Measurements from ENCODE around the gene RTN4.

RTN4 gene

GRCh38 chr2:54955358-54956110 is 94.7 kb downstream of the RTN4 start:
- no peak overlapping the region for H2AFZ ChIP-seq (ENCODE audit: low read length)
- H3K9me3 ChIP-seq (ENCODE audit: low read length): no peaks in the 10 kb centered on the region
- no peak overlapping the region for H3K4me2 ChIP-seq (ENCODE audit: low read length)
- H3K36me3 ChIP-seq (ENCODE audit: insufficient read depth, low read length): peaks cover 94% of the 10 kb centered on the region
- H3K27me3 ChIP-seq (ENCODE audit: insufficient read depth, low read length): no peaks in the 10 kb centered on the region
- TF ChIP-seq, protein P1, sequence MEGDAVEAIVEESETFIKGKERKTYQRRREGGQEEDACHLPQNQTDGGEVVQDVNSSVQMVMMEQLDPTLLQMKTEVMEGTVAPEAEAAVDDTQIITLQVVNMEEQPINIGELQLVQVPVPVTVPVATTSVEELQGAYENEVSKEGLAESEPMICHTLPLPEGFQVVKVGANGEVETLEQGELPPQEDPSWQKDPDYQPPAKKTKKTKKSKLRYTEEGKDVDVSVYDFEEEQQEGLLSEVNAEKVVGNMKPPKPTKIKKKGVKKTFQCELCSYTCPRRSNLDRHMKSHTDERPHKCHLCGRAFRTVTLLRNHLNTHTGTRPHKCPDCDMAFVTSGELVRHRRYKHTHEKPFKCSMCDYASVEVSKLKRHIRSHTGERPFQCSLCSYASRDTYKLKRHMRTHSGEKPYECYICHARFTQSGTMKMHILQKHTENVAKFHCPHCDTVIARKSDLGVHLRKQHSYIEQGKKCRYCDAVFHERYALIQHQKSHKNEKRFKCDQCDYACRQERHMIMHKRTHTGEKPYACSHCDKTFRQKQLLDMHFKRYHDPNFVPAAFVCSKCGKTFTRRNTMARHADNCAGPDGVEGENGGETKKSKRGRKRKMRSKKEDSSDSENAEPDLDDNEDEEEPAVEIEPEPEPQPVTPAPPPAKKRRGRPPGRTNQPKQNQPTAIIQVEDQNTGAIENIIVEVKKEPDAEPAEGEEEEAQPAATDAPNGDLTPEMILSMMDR (IDR thresholded peaks at IDR 0.05; ENCODE audit: low read length): no peak
- TF ChIP-seq EZH2 (IDR thresholded peaks at IDR 0.05; ENCODE audit: borderline replicate concordance, low read length): no peak
- H3K9me2 ChIP-seq (ENCODE audit: low read depth, low read length): no peaks in the 10 kb centered on the region
- no peaks in the 10 kb centered on the region for H4K20me1 ChIP-seq (ENCODE audit: insufficient read depth, low read length)
- H3K4me1 ChIP-seq (ENCODE audit: insufficient read depth, low read length, severe bottlenecking): peaks cover 17% of the 10 kb centered on the region
- H3K27ac ChIP-seq (ENCODE audit: low read depth, low read length, poor library complexity, severe bottlenecking): no peak overlapping the region
- H3K9ac ChIP-seq (ENCODE audit: low read length): no peak overlapping the region
- no peaks in the 10 kb centered on the region for H3F3A ChIP-seq (ENCODE audit: insufficient read depth, low read length)
- no peaks in the 10 kb centered on the region for H3K79me2 ChIP-seq (ENCODE audit: insufficient read depth, low read length)
- no peak overlapping the region for H3K4me3 ChIP-seq (ENCODE audit: low read depth, low read length, poor library complexity, severe bottlenecking)

- no peak overlapping the region for H3K4me2 ChIP-seq (ENCODE audit: low read length)
- H3K4me3 ChIP-seq (ENCODE audit: low read depth, low read length, poor library complexity, severe bottlenecking): no peak overlapping the region
- no peak overlapping the region for H2AFZ ChIP-seq (ENCODE audit: low read length)
- no peaks in the 10 kb centered on the region for H3K27me3 ChIP-seq (ENCODE audit: insufficient read depth, low read length)
- H4K20me1 ChIP-seq (ENCODE audit: insufficient read depth, low read length): no peaks in the 10 kb centered on the region
- no peak overlapping the region for H3K27ac ChIP-seq (ENCODE audit: low read depth, low read length, poor library complexity, severe bottlenecking)
- H3F3A ChIP-seq (ENCODE audit: insufficient read depth, low read length): no peaks in the 10 kb centered on the region
- no peaks in the 10 kb centered on the region for H3K79me2 ChIP-seq (ENCODE audit: insufficient read depth, low read length)
- no peaks in the 10 kb centered on the region for H3K9me2 ChIP-seq (ENCODE audit: low read depth, low read length)
- peaks cover 17% of the 10 kb centered on the region for H3K4me1 ChIP-seq (ENCODE audit: insufficient read depth, low read length, severe bottlenecking)
- TF ChIP-seq, protein P1 (IDR thresholded peaks at IDR 0.05; ENCODE audit: low read length): no peak
- TF ChIP-seq EZH2 (IDR thresholded peaks at IDR 0.05; ENCODE audit: borderline replicate concordance, low read length): no peak
- peaks cover 94% of the 10 kb centered on the region for H3K36me3 ChIP-seq (ENCODE audit: insufficient read depth, low read length)
- no peaks in the 10 kb centered on the region for H3K9me3 ChIP-seq (ENCODE audit: low read length)
- no peak overlapping the region for H3K9ac ChIP-seq (ENCODE audit: low read length)
These were observed 95.4 kb downstream of the RTN4 start for GRCh38 chr2:54954705-54955357.

GRCh38 chr2:54954158-54954557 is 96.1 kb downstream of the RTN4 start:
- no peak overlapping the region for H3K27ac ChIP-seq (ENCODE audit: low read depth, low read length, poor library complexity, severe bottlenecking)
- H3F3A ChIP-seq (ENCODE audit: insufficient read depth, low read length): no peaks in the 10 kb centered on the region
- no peaks in the 10 kb centered on the region for H3K79me2 ChIP-seq (ENCODE audit: insufficient read depth, low read length)
- TF ChIP-seq, protein P1 (IDR thresholded peaks at IDR 0.05; ENCODE audit: low read length): no peak
- no peak for TF ChIP-seq EZH2 (IDR thresholded peaks at IDR 0.05; ENCODE audit: borderline replicate concordance, low read length)
- no peak overlapping the region for H3K9ac ChIP-seq (ENCODE audit: low read length)
- no peak overlapping the region for H3K4me2 ChIP-seq (ENCODE audit: low read length)
- no peaks in the 10 kb centered on the region for H4K20me1 ChIP-seq (ENCODE audit: insufficient read depth, low read length)
- peaks cover 17% of the 10 kb centered on the region for H3K4me1 ChIP-seq (ENCODE audit: insufficient read depth, low read length, severe bottlenecking)
- H3K9me3 ChIP-seq (ENCODE audit: low read length): no peaks in the 10 kb centered on the region
- H3K27me3 ChIP-seq (ENCODE audit: insufficient read depth, low read length): no peaks in the 10 kb centered on the region
- no peak overlapping the region for H2AFZ ChIP-seq (ENCODE audit: low read length)
- no peak overlapping the region for H3K4me3 ChIP-seq (ENCODE audit: low read depth, low read length, poor library complexity, severe bottlenecking)
- H3K36me3 ChIP-seq (ENCODE audit: insufficient read depth, low read length): peaks cover 97% of the 10 kb centered on the region
- H3K9me2 ChIP-seq (ENCODE audit: low read depth, low read length): no peaks in the 10 kb centered on the region
